Inflammatory macrophage treated with lipopolysaccharide for 4 hours (primary cell): ENCODE results near the gene CCDC57.
"Not testable (repeated sequence)": the region's sequence is repeated elsewhere in the genome, so short reads cannot be mapped to it uniquely, and the experiment has no call there.

ENCODE experiments used
- DNase-seq: peaks from one replicate; pipeline ENCODE4 v3.0.0-alpha.2; 2020

Gene CCDC57

GRCh38 chr17:82221341-82221902, 8.8 kb upstream of the CCDC57 start:
- no peak for DNase-seq

GRCh38 chr17:82219753-82220709, 7.4 kb upstream of the CCDC57 start:
- no peak for DNase-seq

GRCh38 chr17:82219083-82219482, 6.4 kb upstream of the CCDC57 start:
- no peak for DNase-seq

DNA sequence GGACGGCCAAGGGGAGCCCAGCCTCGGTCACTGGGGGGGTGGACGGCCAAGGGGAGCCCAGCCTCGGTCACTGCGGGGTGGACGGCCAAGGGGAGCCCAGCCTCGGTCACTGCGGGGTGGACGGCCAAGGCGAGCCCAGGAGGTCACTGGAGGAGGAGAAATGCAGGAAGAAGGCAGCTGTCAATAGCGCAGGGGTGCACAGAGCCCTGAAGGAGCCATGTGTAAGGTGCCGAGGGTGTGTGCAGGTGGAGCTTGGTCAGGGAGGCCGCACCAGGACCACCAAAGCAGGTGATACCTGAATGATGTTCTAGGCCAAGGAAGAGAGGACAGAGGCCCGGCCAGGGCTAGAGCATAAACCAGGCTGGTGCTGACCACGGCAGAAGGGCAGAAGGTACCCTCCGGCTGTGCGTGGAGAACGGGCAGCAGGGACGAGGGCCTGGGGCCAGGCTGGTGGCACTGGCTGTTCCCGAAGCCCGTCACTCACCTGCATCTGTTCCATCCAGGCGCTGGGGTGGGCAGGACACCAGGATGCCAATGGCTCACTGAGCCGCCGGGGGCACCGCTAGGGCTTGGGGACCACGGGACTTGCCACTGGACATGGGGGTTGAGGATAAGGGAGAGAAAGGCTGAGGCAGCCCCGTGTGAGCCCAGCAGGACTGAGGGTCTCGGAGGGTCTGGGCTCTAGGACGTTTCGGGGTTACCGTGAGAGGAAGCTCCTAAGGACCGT, 5.9 kb upstream of the CCDC57 start:
- DNase-seq = no peak

GRCh38 chr17:82217530-82218204, 5.0 kb upstream of the CCDC57 start:
- DNase-seq = peak; percentile 88

DNA sequence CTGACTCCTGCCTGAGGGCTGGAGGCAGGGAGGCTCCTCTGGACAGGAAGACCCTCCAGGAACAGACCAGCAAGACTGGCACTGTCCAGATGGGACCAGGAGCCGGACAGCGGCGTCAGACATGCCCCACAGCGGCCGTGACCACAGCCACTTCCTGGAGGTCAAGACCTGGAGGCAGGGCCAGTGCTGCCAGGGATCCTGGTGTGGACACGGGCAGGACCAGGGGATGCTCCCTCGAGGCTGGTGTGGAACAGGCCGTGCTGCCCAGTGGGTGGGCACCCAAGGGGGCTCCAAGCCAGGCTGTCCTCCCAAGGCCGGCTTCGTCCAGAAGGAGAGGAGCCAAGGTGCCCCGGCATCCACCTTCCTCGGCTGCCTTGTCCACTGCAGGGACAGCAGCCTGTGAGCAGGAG, 4.5 kb upstream of the CCDC57 start:
- peak; percentile 44 for DNase-seq

- DNase-seq = peak; percentile 99
These were observed 3.9 kb upstream of the CCDC57 start for GRCh38 chr17:82216301-82217119.

DNA sequence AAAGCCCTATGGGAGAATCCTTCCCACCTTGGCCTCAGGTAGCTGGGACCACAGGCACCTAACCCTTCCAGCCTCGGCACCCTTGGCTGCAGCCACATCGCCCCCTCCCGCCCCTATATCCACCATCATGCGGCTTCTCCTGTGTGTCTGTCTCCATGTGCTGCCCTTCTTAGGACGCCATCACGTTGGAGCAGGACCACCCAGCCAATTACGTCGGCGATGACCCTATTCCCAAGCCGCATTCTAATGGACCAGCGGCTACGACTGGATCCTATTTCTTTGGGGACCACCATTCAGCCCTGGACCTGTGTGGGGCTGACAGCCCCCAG, 3.3 kb upstream of the CCDC57 start:
- DNase-seq = no peak

- DNase-seq = peak; percentile 76
These were observed 2.7 kb upstream of the CCDC57 start for GRCh38 chr17:82215095-82215971.

- DNase-seq = no peak
These were observed 1.5 kb upstream of the CCDC57 start for GRCh38 chr17:82214012-82214628.

- peak; percentile 96 for DNase-seq
These were observed 789 bp upstream of the CCDC57 start for GRCh38 chr17:82213251-82214011.

DNA sequence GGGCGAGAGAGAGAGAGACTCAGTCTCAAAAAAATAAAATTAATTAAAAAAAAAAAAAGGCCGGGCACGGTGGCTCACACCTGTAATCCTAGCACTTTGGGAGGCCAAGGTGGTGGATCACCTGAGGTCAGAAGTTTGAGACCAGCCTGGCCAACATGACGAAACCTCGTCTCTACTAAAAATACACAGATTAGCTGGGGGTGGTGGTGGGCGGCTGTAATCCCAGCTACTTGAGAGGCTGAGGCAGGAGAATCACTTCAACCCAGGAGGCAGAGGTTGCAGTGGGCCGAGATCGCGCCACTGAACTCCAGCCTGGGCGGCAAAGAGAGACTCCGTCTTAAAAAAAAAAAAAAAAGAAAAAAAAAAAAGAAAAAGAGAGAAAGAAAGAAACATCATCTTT, 2.0 kb downstream of the CCDC57 start:
- not testable (repeated sequence) for DNase-seq

GRCh38 chr17:82205720-82206508, 6.7 kb downstream of the CCDC57 start:
- DNase-seq = peak; percentile 86

GRCh38 chr17:82204831-82205719, 7.6 kb downstream of the CCDC57 start:
- DNase-seq = peak; percentile 28

DNA sequence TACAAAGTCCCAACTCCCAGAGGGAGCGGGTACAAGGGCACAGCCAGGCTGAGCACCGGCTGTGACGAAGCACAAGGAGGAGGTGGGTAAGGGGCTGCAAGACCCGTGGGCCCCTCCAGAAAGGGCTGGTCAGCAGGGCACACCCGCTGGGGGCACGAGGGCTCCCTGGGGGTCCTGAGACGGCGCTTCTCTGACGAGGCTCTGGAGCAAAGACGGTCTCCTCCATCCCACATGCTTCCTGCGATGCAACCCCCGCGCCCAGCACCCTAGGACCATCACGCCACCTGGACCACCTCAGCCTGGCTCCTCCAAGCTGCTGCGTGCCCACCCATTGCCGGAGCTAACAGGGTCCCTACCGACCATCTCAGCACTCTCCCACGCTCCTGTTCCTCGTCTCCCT, 8.7 kb downstream of the CCDC57 start:
- DNase-seq = no peak

GRCh38 chr17:82202981-82203380, 9.7 kb downstream of the CCDC57 start:
- no peak for DNase-seq

DNA sequence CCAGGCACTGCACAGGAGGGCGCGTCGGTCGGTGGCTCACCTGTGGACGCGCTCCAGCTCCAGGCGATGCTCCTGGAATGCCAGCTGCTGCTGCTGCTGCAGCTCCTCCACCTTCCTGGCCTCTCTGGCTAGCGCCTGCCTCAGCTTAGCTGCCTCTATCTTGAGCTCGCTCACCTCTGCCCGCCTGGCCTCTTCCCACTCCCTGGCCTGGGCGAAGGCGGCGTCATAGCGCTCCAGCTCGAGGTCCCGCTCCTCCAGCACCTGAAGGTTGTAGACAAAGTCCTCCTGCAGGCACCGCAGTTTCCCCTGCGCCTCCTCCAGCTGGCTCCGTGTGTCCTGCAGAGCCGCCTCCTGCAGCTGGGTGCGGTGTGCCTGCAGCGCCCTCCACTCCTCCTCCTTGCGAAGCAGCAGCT, 11.1 kb downstream of the CCDC57 start:
- DNase-seq = no peak
